Activated CD4-positive, alpha-beta T cell treated with anti-CD3 and anti-CD28 coated beads, Interleukin-2, amount 10 ng/mL, durations not matched to agents 7 days and 5 days (primary cell): ENCODE measurements around the gene ILK. TPM values are rescaled to one million over a fixed set of nuclear protein-coding genes. Genes with fewer than 3 reads are reported as not detected.

Source experiments
- CTCF ChIA-PET: fragments of 350-600 bp; sonication (Branson Sonifier 250); formaldehyde crosslinking; loops from one replicate; lab custom pipeline; 2021; ENCODE audit warnings: antibody characterized with exemption; lab: Charles Lee
- POLR2A ChIA-PET: fragments of 350-600 bp; sonication (Branson Sonifier 250); formaldehyde crosslinking; loops from one replicate; lab custom pipeline; 2021; ENCODE audit warnings: antibody characterized with exemption; lab: Charles Lee
- DNase-seq: peaks from one replicate; pipeline ENCODE4 v3.0.0-alpha.2; 2020
- H3K27ac Mint-ChIP-seq: one replicate; pipeline ENCODE4 v1.8.0; 2021; ENCODE audit warnings: mild to moderate bottlenecking, moderate library complexity, mixed read lengths
- H3K27me3 Mint-ChIP-seq: one replicate; pipeline ENCODE4 v1.8.0; 2021; ENCODE audit warnings: mixed read lengths
- H3K36me3 Mint-ChIP-seq: one replicate; pipeline ENCODE4 v1.8.0; 2021; ENCODE audit warnings: low read depth, mixed read lengths
- H3K4me1 Mint-ChIP-seq: one replicate; pipeline ENCODE4 v1.8.0; 2021; ENCODE audit warnings: mixed read lengths
- H3K4me3 Mint-ChIP-seq: one replicate; pipeline ENCODE4 v1.8.0; 2021; ENCODE audit warnings: mild to moderate bottlenecking, moderate library complexity, mixed read lengths
- H3K9me3 Mint-ChIP-seq: one replicate; pipeline ENCODE4 v1.8.0; 2021; ENCODE audit warnings: mixed read lengths
- total RNA-seq, 2 experiments: library from RNA; stranded (reverse); gene quantifications; one replicate each; pipeline ENCODE4 v1.2.3, GENCODE V29; 2021

ILK gene
- total RNA-seq, 2 experiments from 2014 or later: 155 to 163 TPM

GRCh38 chr11:6638429-6638828 is 34.9 kb downstream of the ILK start:
- POLR2A ChIA-PET: interaction anchor here (0.8 kb wide), 1 partner anchor 14 kb away, joined by 3 read pairs; no protein-coding TSS in a partner anchor
- no peak overlapping the region for H3K27ac Mint-ChIP-seq
- no peaks in the 10 kb centered on the region for H3K27me3 Mint-ChIP-seq
- H3K4me3 Mint-ChIP-seq: no peak overlapping the region
- H3K36me3 Mint-ChIP-seq: no peaks in the 10 kb centered on the region
- CTCF ChIA-PET: interaction anchor here (0.9 to 1.8 kb wide), 6 partner anchors 9 to 108 kb away, joined by 3 to 6 read pairs (median 4); partner anchors contain the start of gene TPP1
- DNase-seq: no peak
- no peaks in the 10 kb centered on the region for H3K4me1 Mint-ChIP-seq
- no peaks in the 10 kb centered on the region for H3K9me3 Mint-ChIP-seq

GRCh38 chr11:6640036-6640984 is 36.7 kb downstream of the ILK start:
- Mint-ChIP-seq H3K27me3 (no peaks in the 10 kb centered on the region), H3K9me3 (no peaks in the 10 kb centered on the region), H3K36me3 (no peaks in the 10 kb centered on the region), H3K4me1 (no peaks in the 10 kb centered on the region), H3K27ac (no peak overlapping the region), H3K4me3 (no peak overlapping the region)
- POLR2A ChIA-PET: no interaction called here
- DNase-seq: no peak
- CTCF ChIA-PET: interaction anchor here (0.9 to 2.3 kb wide), 4 partner anchors 9 to 48 kb away, joined by 3 to 7 read pairs (median 5); no protein-coding TSS in a partner anchor

GRCh38 chr11:6640985-6641701 is 37.6 kb downstream of the ILK start:
- Mint-ChIP-seq H3K4me1 (no peaks in the 10 kb centered on the region), H3K4me3 (no peak overlapping the region), H3K9me3 (no peaks in the 10 kb centered on the region), H3K27ac (no peak overlapping the region), H3K27me3 (no peaks in the 10 kb centered on the region), H3K36me3 (no peaks in the 10 kb centered on the region)
- CTCF ChIA-PET: interaction anchor here (0.9 to 2.3 kb wide), 4 partner anchors 9 to 47 kb away, joined by 3 to 7 read pairs (median 4); no protein-coding TSS in a partner anchor
- POLR2A ChIA-PET: no interaction called here
- DNase-seq: no peak

GRCh38 chr11:6642957-6643356 is 39.4 kb downstream of the ILK start:
- H3K4me1 Mint-ChIP-seq: no peaks in the 10 kb centered on the region
- CTCF ChIA-PET: interaction anchor here (0.6 to 1.5 kb wide), 4 partner anchors 11 to 95 kb away, joined by 3 read pairs; no protein-coding TSS in a partner anchor
- no peak overlapping the region for H3K4me3 Mint-ChIP-seq
- DNase-seq: no peak
- no peak overlapping the region for H3K27ac Mint-ChIP-seq
- no peaks in the 10 kb centered on the region for H3K27me3 Mint-ChIP-seq
- no peaks in the 10 kb centered on the region for H3K9me3 Mint-ChIP-seq
- POLR2A ChIA-PET: no interaction called here
- H3K36me3 Mint-ChIP-seq: no peaks in the 10 kb centered on the region

GRCh38 chr11:6646071-6646470 is 42.5 kb downstream of the ILK start:
- Mint-ChIP-seq H3K9me3 (no peaks in the 10 kb centered on the region), H3K4me1 (no peaks in the 10 kb centered on the region), H3K27me3 (no peaks in the 10 kb centered on the region), H3K27ac (no peak overlapping the region), H3K36me3 (no peaks in the 10 kb centered on the region), H3K4me3 (no peak overlapping the region)
- ChIA-PET CTCF (interaction anchor here (0.6 to 1.7 kb wide), 2 partner anchors 27 to 37 kb away, joined by 3 to 6 read pairs; partner anchors contain the start of gene MRPL17), POLR2A (no interaction called here)
- DNase-seq: no peak

GRCh38 chr11:6646576-6646917 is 43.0 kb downstream of the ILK start:
- Mint-ChIP-seq H3K9me3 (no peaks in the 10 kb centered on the region), H3K4me3 (no peak overlapping the region), H3K27me3 (no peaks in the 10 kb centered on the region), H3K36me3 (no peaks in the 10 kb centered on the region), H3K4me1 (no peaks in the 10 kb centered on the region), H3K27ac (no peak overlapping the region)
- no peak for DNase-seq
- CTCF ChIA-PET: interaction anchor here (0.6 to 1.7 kb wide), 5 partner anchors 18 to 37 kb away, joined by 3 to 6 read pairs (median 3); partner anchors contain the start of gene MRPL17
- POLR2A ChIA-PET: no interaction called here

GRCh38 chr11:6646918-6647679 is 43.5 kb downstream of the ILK start:
- Mint-ChIP-seq H3K4me1 (no peaks in the 10 kb centered on the region), H3K9me3 (no peaks in the 10 kb centered on the region)
- peak; percentile 38 for DNase-seq

GRCh38 chr11:6647836-6648235 is 44.3 kb downstream of the ILK start:
- Mint-ChIP-seq H3K36me3 (no peaks in the 10 kb centered on the region), H3K27me3 (no peaks in the 10 kb centered on the region), H3K4me3 (no peak overlapping the region), H3K9me3 (no peaks in the 10 kb centered on the region), H3K4me1 (no peaks in the 10 kb centered on the region), H3K27ac (no peak overlapping the region)
- ChIA-PET POLR2A (interaction anchor here (0.5 kb wide), 1 partner anchor 37 kb away, joined by 3 read pairs; no protein-coding TSS in a partner anchor), CTCF (interaction anchor here (0.5 to 1.7 kb wide), 8 partner anchors 10 to 143 kb away, joined by 3 to 6 read pairs (median 3); partner anchors contain the start of gene MRPL17)
- no peak for DNase-seq

More at GRCh38 chr11:6646918-6647679, 43.5 kb downstream of the ILK start:
- Mint-ChIP-seq H3K36me3 (no peaks in the 10 kb centered on the region), H3K27me3 (no peaks in the 10 kb centered on the region), H3K27ac (no peak overlapping the region), H3K4me3 (no peak overlapping the region)
- POLR2A ChIA-PET: no interaction called here
- CTCF ChIA-PET: interaction anchor here (0.5 to 1.7 kb wide), 8 partner anchors 13 to 142 kb away, joined by 3 to 6 read pairs (median 3); partner anchors contain the start of gene MRPL17

GRCh38 chr11:6648501-6648900 is 44.9 kb downstream of the ILK start:
- Mint-ChIP-seq H3K36me3 (no peaks in the 10 kb centered on the region), H3K27me3 (no peaks in the 10 kb centered on the region), H3K4me1 (no peaks in the 10 kb centered on the region), H3K9me3 (no peaks in the 10 kb centered on the region), H3K27ac (no peak overlapping the region), H3K4me3 (no peak overlapping the region)
- ChIA-PET POLR2A (interaction anchor here (0.5 kb wide), 1 partner anchor 36 kb away, joined by 3 read pairs; no protein-coding TSS in a partner anchor), CTCF (interaction anchor here (0.9 to 2.3 kb wide), 5 partner anchors 9 to 144 kb away, joined by 3 to 10 read pairs (median 3); partner anchors contain the start of gene TPP1)
- DNase-seq: no peak

- ChIA-PET POLR2A (no interaction called here), CTCF (interaction anchor here (0.8 to 2.3 kb wide), 9 partner anchors 9 to 297 kb away, joined by 3 to 10 read pairs (median 5); partner anchors contain the start of genes MRPL17 and TPP1)
- Mint-ChIP-seq H3K9me3 (no peaks in the 10 kb centered on the region), H3K27ac (no peak overlapping the region), H3K36me3 (no peaks in the 10 kb centered on the region), H3K4me3 (no peak overlapping the region), H3K27me3 (no peaks in the 10 kb centered on the region), H3K4me1 (no peaks in the 10 kb centered on the region)
- DNase-seq: no peak
Observed at GRCh38 chr11:6650104-6650503, 46.5 kb downstream of the ILK start.

GRCh38 chr11:6650980-6651379 is 47.4 kb downstream of the ILK start:
- Mint-ChIP-seq H3K27me3 (peaks cover 1% of the 10 kb centered on the region), H3K9me3 (no peaks in the 10 kb centered on the region), H3K4me1 (peaks cover 1% of the 10 kb centered on the region), H3K36me3 (no peaks in the 10 kb centered on the region), H3K27ac (no peak overlapping the region), H3K4me3 (no peak overlapping the region)
- CTCF ChIA-PET: interaction anchor here (0.5 kb wide), 1 partner anchor 21 kb away, joined by 3 read pairs; no protein-coding TSS in a partner anchor
- DNase-seq: no peak
- POLR2A ChIA-PET: no interaction called here
